Activated CD4-positive, alpha-beta T cell treated with anti-CD3 and anti-CD28 coated beads, Interleukin-2, amount 50 U/mL, for 48 hours (primary cell): ENCODE measurements around the gene LDLRAD3.
"Not testable (repeated sequence)": the region's sequence is repeated elsewhere in the genome, so short reads cannot be mapped to it uniquely, and the experiment has no call there.

Experiments used
- DNase-seq, 2 experiments: peaks; one replicate each; pipeline ENCODE4 v3.0.0-alpha.2; 2020

Gene LDLRAD3, protein sequence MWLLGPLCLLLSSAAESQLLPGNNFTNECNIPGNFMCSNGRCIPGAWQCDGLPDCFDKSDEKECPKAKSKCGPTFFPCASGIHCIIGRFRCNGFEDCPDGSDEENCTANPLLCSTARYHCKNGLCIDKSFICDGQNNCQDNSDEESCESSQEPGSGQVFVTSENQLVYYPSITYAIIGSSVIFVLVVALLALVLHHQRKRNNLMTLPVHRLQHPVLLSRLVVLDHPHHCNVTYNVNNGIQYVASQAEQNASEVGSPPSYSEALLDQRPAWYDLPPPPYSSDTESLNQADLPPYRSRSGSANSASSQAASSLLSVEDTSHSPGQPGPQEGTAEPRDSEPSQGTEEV

DNA sequence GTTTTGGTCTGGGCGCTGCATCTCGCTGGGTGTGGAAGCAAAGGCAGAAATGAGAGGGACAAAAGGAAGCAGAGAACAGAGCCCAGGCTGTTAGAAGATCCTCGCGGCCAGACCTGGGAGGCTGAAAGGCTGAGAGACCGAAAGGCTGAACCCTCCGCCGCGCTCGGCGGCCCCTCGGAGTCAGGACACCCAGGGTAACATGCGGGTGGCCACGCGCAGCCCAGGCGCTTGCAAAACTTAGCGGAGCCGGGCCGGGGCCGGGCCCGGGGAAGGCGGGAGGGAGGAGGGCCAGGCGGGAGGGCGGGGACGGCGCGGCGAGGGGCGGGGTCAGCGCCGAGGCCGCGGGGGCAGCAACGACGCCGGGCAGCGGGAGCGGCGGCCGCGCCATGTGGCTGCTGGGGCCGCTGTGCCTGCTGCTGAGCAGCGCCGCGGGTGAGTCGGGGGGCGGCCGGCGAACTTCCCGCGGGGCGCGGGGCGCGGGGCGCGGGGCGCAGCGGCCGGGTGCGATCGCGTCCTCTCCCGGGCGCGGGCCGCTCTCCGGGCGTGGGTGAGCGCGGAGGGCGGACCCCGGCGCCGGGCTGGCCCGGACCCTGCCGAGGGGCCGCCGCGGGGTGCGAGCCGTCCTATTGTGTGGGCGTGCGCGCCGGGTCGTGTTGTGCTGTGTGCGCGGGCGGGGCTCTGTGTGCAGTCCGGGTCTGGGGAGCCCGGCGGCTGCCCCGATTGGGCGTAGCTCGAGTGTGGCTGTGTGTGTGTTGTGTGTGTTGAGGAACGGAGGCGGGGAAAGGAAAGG is at the start of gene LDLRAD3:
Gene LDLRAD3, plus strand, starts transcription at position 350 of the 790 bp plus-strand sequence. Its CDS starts 37 bp downstream, at position 387.
- peak; percentile 51 to 64 for DNase-seq

DNA sequence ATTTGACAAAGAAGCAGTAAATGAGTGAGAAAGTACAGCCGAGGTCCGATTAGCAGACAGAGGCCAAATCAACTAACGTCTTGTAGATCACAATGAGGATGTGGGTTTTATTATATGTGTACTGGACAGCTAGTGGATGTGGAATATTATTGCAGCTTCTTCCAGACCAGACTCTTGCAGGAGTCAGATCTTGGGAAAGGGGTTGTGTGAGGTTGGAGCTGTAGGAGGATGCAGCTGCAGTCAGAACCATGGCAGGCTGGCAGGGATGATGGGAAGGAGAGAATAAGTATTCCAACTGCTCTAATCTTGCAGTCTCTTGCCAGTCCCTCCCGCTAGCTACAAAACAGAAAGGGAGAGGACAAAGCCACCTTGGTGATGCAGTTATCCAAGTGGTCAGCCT is 46.8 kb upstream of the LDLRAD3 start:
- DNase-seq = no peak

DNA sequence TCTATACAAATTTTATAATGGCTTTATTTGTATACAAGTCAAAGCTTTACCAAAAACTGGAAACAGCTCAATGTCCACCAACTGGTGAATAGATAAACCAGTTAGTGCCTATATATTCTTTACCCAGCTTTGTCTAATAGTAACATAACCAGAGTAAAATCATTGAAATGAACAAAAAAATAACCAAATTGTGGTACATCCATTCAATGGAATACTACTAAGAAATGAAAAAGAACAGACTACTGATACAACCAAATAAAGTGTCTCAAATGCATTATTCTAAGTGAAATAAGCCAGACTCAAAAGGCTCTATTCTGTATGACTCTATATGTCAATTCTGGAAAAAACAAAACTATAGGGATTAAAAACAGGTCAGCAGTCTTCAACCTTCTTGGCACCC is 40.9 kb upstream of the LDLRAD3 start:
- no peak for DNase-seq

GRCh38 chr11:35905646-35906276 is 38.1 kb upstream of the LDLRAD3 start:
- no peak for DNase-seq

GRCh38 chr11:35906277-35906661 is 37.6 kb upstream of the LDLRAD3 start:
- no peak for DNase-seq

- no peak for DNase-seq
Observed at GRCh38 chr11:35906681-35907080, 37.2 kb upstream of the LDLRAD3 start.

DNA sequence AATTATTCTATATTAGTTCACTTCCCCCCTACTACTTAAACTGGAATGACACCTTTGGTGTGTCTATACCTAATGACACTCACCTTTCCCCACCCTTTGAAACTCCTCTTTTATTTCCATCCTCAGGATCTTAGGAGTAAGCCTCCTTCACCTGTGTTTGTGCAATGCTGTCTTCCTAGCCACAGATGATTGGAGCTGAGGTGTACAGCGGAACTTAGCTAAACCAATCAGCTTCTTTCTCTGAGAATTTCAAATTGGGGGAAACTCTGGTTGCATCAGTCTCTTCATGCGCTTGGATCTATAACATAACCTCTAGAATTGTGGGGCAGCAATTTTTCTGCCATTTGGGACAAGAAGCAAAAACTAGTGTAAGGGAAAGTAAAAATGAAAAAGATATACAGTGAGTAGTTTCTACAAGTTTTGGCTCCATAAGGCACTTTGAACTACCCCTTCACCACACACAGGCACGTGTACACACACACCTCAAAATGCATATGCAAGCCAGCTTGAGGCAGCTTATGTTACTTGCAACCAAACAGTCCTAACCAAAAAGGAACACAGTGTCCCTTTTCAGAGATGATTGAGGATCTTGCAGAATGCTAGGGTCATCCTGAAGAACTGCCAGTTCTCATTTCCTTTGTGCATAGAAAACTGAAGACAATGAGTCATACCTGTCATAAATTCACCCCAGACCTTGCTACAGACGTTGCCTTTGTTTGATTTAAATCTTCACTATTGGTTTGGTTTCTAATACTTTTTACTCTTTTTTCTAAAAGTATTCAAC is 36.0 kb upstream of the LDLRAD3 start:
- DNase-seq = no peak

DNA sequence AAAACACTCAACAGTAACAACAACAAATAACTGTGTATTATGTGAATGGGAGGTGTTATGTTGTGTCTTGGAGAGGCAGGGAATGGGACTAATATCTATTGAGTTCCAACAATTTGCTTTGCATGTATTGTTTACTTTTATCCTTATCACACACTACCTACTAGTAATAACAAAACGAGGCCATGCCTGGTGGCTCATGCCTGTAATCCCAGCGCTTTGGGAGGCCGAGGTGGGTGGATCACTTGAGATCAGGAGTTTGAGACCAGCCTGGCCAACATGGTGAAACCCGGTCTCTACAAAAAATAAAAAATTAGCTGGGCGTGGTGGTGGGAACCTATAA is 35.5 kb upstream of the LDLRAD3 start:
- DNase-seq = not testable (repeated sequence)

DNA sequence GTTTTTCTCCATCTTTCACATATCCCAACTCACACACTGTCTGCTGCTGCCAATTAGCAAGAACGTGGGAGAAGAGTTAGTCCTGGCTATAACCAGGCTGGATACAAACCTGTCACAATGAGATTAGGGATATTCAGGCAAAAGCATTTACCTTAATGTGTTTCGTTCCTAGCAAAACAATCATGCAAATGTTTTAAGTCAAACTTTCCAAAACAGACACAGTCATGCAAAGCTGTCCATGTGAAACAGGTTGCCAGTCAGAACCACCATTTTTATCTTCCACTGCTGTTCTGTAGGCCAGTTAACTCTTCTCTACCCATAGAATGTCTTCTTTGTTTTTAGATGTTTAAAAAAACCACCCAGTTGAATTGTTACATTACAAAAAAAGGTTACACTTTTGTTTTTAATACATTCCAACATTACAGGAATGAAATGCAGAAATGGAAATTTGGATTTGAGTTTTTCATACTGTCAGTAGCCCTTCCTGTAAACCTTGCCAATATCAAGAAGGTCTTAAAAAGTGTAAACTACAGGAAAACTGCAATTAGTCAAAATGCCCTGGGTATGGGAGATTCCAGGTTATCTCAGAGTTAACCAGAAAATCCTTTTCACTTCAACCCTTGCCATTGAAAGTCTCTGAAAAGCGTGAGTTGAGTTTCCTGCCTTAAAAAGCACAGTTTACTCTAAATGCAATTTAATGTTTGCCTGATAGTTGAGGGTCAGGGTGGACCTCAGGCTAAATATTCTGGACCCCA is 34.2 kb upstream of the LDLRAD3 start:
- no peak for DNase-seq

GRCh38 chr11:35911013-35911412 is 32.8 kb upstream of the LDLRAD3 start:
- no peak for DNase-seq

DNA sequence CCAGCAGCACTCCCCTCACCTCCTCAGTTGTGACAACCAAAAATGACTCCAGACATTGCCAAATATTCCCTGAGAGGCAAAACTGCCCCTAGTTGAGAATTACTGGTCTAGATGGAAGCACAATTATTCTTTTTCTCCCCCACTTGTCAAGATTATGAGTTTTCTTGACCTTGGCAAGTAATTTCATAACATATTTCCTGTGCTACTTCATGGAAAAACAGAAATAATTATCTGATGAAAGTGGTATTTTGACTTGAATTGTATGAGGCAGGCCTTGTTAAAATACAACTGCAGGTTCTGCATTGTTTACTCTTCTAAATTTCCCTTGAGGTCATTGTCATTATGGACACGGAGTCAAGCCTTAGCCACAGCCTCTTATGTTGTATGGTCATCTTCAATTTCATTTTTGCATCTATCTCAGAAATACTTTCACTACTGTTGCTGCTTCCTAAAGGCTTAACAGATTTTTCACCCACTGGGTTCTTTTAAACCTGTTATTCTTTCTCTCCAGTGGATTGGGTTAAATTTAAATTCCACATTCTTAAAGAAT is 32.2 kb upstream of the LDLRAD3 start:
- DNase-seq = no peak

DNA sequence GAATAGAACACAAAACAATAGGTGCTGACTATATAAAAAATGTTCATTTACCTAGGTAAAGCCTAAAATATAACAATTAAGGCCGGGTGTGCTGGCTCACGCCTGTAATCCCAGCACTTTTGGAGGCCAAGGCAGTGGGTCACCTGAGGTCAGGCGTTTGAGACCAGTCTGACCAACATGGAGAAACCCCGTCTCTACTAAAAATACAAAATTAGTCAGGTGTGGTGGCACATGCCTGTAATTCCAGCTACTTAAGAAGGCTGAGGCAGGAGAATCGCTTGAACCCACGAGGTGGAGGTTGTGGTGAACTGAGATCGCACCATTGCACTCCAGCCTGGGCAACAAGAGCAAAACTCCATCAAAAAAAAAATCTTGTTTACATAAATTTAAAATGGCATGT is 31.4 kb upstream of the LDLRAD3 start:
- not testable (repeated sequence) for DNase-seq

- no peak for DNase-seq
Observed at GRCh38 chr11:35912883-35913624, 30.8 kb upstream of the LDLRAD3 start.

DNA sequence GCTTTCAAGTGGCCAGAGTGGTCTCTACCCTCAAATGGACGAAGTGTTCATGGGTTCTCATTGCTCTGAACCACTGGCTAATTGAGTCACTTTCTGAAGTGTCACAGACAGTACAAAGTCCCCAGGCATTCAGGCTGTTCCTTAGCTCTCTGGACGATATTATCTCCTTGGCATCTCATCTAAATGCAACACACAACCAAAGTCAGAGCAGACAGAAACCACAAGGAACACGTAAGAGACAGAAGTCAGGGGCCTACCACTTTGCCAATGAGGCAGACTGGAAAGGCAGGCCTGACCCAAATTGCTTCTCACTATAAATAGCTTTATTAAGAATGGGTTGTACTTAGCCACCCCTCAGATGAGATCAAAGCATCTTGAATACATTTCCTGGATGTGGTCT is 29.0 kb upstream of the LDLRAD3 start:
- no peak for DNase-seq

DNA sequence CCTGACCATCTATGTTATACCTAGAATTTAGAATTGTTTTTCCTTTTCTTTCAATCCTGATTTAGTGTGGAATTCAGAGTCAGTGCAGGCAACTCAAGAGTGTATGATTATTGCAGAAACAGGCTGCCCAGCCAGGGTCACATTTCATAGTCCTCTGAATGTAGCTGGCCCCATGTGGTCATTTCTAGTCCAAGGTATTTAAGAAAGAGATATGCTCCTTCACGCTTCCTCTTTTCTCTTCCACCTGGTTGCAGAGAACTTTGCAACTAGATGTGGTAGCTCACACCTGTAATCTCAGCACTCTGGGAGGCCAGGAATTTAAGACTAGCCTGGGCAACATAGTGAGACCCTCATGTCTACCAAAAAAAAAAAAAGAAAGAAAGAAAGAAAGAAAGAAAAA is 27.6 kb upstream of the LDLRAD3 start:
- DNase-seq = no peak

DNA sequence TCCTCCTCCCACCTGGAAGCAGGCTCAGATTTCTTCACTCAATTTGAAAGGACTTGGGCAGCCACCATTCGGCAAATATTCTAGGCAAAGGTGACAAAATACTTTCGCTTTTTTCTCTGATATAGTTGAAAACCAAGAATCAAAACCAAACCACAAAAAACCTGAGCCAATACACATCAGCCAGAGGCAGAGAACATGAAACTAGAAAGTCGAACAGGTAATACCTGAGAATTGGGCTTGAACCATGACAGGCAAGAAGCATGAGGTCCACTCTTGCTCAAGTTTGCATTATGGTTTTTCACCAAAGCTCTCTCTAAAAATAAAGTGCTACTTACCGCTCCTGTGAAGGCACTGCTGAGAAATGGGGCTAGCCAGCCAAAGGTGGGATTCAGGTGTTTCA is 26.2 kb upstream of the LDLRAD3 start:
- DNase-seq = no peak

GRCh38 chr11:35918716-35919115 is 25.1 kb upstream of the LDLRAD3 start:
- DNase-seq = no peak

DNA sequence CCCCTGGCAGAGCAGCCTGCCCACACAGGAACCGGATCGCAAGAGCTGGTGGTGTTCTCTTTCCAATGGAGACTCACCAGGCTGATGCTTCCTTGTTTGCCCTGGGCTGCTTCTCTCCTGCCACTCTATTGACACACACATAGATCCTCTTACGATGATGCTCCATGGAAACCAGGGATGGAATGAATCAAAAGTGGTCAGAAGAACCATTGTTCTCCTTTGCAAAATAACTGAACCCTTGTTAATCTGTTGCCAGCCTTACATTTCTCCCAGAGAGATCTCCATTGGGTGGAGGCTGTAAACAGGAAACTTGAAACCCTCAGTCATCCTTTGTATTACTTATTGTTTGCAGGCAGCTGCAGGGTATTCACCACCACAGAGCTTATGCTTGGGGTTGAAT is 24.6 kb upstream of the LDLRAD3 start:
- no peak for DNase-seq

DNA sequence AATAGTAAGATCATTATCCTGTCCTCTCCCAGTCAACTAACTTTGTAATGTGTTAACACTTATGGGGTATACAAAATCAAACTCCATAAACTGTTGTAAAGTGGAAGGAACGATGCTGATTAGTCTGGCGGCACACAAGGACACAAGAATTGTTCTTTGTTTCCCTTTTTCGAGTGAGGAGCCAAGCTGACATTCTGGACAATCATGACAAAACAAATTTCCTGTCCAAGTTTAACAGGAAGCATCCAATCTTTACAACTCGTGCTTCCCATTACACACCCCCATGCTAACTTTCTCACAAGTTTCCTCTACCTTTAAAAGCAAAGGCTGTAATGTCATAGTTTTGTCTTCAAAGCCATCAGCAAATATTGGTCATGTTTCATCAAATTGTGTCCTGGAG is 20.4 kb upstream of the LDLRAD3 start:
- no peak for DNase-seq

- no peak for DNase-seq
Observed at GRCh38 chr11:35924811-35925210, 19.1 kb upstream of the LDLRAD3 start.

- DNase-seq = no peak
Observed at GRCh38 chr11:35927104-35927503, 16.8 kb upstream of the LDLRAD3 start.
